ENCODE measurements around the gene KLHL5. TPM values are rescaled to one million over a fixed set of nuclear protein-coding genes. Genes with fewer than 3 reads are reported as not detected.

Gene KLHL5
- total RNA-seq, 1 experiment from 2014 or later = 84.8 TPM

GRCh38 chr4:39102297-39102696 lies 40.3 kb downstream of the KLHL5 start:
- H3K9me3 ChIP-seq (ENCODE audit: low read length) = no peaks in the 10 kb centered on the region
- H3K36me3 ChIP-seq (ENCODE audit: low read depth, low read length) = peaks cover 11% of the 10 kb centered on the region
- no peak overlapping the region for H3K27ac ChIP-seq (ENCODE audit: low read length)
- no peaks in the 10 kb centered on the region for H3K9me2 ChIP-seq (replicated peaks; ENCODE audit: low read length)
- intact Hi-C loops (cut with micrococcal nuclease) = no loop called here
- ChIA-PET CTCF (no interaction called here), POLR2A (ENCODE audit: unreplicated experiment) (no interaction called here)
- H3K79me2 ChIP-seq (ENCODE audit: low read length) = peaks cover 4% of the 10 kb centered on the region; the same call in 1 of the 2 replicates
- H3K27me3 ChIP-seq (ENCODE audit: low read length) = no peaks in the 10 kb centered on the region
- H3K4me1 ChIP-seq (ENCODE audit: insufficient read depth, low read length) = peaks cover 16% of the 10 kb centered on the region
- no peak overlapping the region for H3K4me3 ChIP-seq (ENCODE audit: low read length)
- TF ChIP-seq EZH2phosphoT487 (IDR thresholded peaks at IDR 0.05; ENCODE audit: borderline replicate concordance, low read length) (no peak), EZH2 (IDR thresholded peaks at IDR 0.05; ENCODE audit: low read length, unreplicated experiment) (no peak)
- TF ChIP-seq, protein P1, sequence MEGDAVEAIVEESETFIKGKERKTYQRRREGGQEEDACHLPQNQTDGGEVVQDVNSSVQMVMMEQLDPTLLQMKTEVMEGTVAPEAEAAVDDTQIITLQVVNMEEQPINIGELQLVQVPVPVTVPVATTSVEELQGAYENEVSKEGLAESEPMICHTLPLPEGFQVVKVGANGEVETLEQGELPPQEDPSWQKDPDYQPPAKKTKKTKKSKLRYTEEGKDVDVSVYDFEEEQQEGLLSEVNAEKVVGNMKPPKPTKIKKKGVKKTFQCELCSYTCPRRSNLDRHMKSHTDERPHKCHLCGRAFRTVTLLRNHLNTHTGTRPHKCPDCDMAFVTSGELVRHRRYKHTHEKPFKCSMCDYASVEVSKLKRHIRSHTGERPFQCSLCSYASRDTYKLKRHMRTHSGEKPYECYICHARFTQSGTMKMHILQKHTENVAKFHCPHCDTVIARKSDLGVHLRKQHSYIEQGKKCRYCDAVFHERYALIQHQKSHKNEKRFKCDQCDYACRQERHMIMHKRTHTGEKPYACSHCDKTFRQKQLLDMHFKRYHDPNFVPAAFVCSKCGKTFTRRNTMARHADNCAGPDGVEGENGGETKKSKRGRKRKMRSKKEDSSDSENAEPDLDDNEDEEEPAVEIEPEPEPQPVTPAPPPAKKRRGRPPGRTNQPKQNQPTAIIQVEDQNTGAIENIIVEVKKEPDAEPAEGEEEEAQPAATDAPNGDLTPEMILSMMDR (conservative IDR thresholded peaks at IDR 0.05; ENCODE audit: low read depth, low read length) = no peak
- H3F3A ChIP-seq (ENCODE audit: low read length, unreplicated experiment) = no peaks in the 10 kb centered on the region
- H2AFZ ChIP-seq (ENCODE audit: low read length) = no peak overlapping the region
- no peak overlapping the region for H3K9ac ChIP-seq (ENCODE audit: low read length)
- H3K4me2 ChIP-seq (ENCODE audit: low read length) = no peak overlapping the region
- no peaks in the 10 kb centered on the region for H4K20me1 ChIP-seq (ENCODE audit: low read length)
- ATAC-seq (no peak), DNase-seq (no peak)
- no TSS peak for BruUV-seq (replicated peaks)

DNA sequence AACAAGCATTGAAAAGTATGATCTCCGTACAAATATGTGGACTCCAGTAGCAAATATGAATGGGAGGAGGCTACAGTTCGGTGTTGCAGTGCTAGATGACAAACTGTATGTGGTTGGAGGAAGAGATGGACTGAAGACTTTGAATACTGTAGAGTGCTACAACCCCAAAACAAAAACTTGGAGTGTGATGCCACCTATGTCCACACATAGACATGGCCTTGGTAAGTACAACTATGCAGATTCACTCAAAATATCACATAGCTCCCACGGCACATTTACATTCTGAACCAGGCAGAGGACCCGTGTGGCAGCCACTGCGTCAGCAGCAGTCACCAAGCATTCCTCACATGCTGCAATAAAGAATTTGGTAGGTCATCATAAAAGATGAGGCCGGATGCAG lies 41.3 kb downstream of the KLHL5 start:
- Histone ChIP-seq H3K9me3 (ENCODE audit: low read length) (no peaks in the 10 kb centered on the region), H3K27me3 (ENCODE audit: low read length) (no peaks in the 10 kb centered on the region), H3K36me3 (ENCODE audit: low read depth, low read length) (peaks cover 11% of the 10 kb centered on the region), H3K79me2 (ENCODE audit: low read length) (peaks cover 4% of the 10 kb centered on the region; the same call in 1 of the 2 replicates), H3K4me3 (ENCODE audit: low read length) (no peak overlapping the region), H3K9me2 (replicated peaks; ENCODE audit: low read length) (no peaks in the 10 kb centered on the region), H3K27ac (ENCODE audit: low read length) (peak overlapping the region; percentile 73; the same call in 1 of the 2 replicates), H3K9ac (ENCODE audit: low read length) (no peak overlapping the region), H4K20me1 (ENCODE audit: low read length) (no peaks in the 10 kb centered on the region), H2AFZ (ENCODE audit: low read length) (no peak overlapping the region), H3F3A (ENCODE audit: low read length, unreplicated experiment) (no peaks in the 10 kb centered on the region), H3K4me1 (ENCODE audit: insufficient read depth, low read length) (peaks cover 16% of the 10 kb centered on the region), H3K4me2 (ENCODE audit: low read length) (no peak overlapping the region)
- no peak for DNase-seq
- TF ChIP-seq, protein P1 (conservative IDR thresholded peaks at IDR 0.05; ENCODE audit: low read depth, low read length) = no peak
- TF ChIP-seq EZH2 (IDR thresholded peaks at IDR 0.05; ENCODE audit: low read length, unreplicated experiment) = no peak
- no peak for TF ChIP-seq EZH2phosphoT487 (IDR thresholded peaks at IDR 0.05; ENCODE audit: borderline replicate concordance, low read length)
- ChIA-PET POLR2A (ENCODE audit: unreplicated experiment) (no interaction called here), CTCF (interaction anchor here (1.4 kb wide), 1 partner anchor 57 kb away, joined by 4 read pairs; no protein-coding TSS in a partner anchor)
- ATAC-seq = peak; percentile 26
- intact Hi-C loops (cut with micrococcal nuclease) = no loop called here
- BruUV-seq (replicated peaks) = no TSS peak

- H3F3A ChIP-seq (ENCODE audit: low read length, unreplicated experiment) = no peaks in the 10 kb centered on the region
- H3K9me3 ChIP-seq (ENCODE audit: low read length) = no peaks in the 10 kb centered on the region
- peak; percentile 92 for ATAC-seq
- no peaks in the 10 kb centered on the region for H4K20me1 ChIP-seq (ENCODE audit: low read length)
- peak; percentile 77 for DNase-seq
- POLR2A ChIA-PET (ENCODE audit: unreplicated experiment) = no interaction called here
- intact Hi-C loops (cut with micrococcal nuclease) = loop anchor here (1.0 kb wide), 1 partner anchor 72 kb away; the partner anchor contains the start of gene TMEM156
- H3K9me2 ChIP-seq (replicated peaks; ENCODE audit: low read length) = no peaks in the 10 kb centered on the region
- peaks cover 4% of the 10 kb centered on the region; the same call in 1 of the 2 replicates for H3K79me2 ChIP-seq (ENCODE audit: low read length)
- TF ChIP-seq EZH2 (IDR thresholded peaks at IDR 0.05; ENCODE audit: low read length, unreplicated experiment) = no peak
- TF ChIP-seq EZH2phosphoT487 (IDR thresholded peaks at IDR 0.05; ENCODE audit: borderline replicate concordance, low read length) = no peak
- TF ChIP-seq, protein P1 (conservative IDR thresholded peaks at IDR 0.05; ENCODE audit: low read depth, low read length) = no peak
- BruUV-seq (replicated peaks) = no TSS peak
- peaks cover 16% of the 10 kb centered on the region for H3K4me1 ChIP-seq (ENCODE audit: insufficient read depth, low read length)
- CTCF ChIA-PET = interaction anchor here (1.4 kb wide), 1 partner anchor 58 kb away, joined by 4 read pairs; no protein-coding TSS in a partner anchor
- H3K4me2 ChIP-seq (ENCODE audit: low read length) = peak overlapping the region; percentile 57
- no peak overlapping the region for H3K4me3 ChIP-seq (ENCODE audit: low read length)
- H3K9ac ChIP-seq (ENCODE audit: low read length) = no peak overlapping the region
- H2AFZ ChIP-seq (ENCODE audit: low read length) = no peak overlapping the region
- H3K27me3 ChIP-seq (ENCODE audit: low read length) = no peaks in the 10 kb centered on the region
- peak overlapping the region; percentile 73 for H3K27ac ChIP-seq (ENCODE audit: low read length)
- peaks cover 11% of the 10 kb centered on the region for H3K36me3 ChIP-seq (ENCODE audit: low read depth, low read length)
Measured at GRCh38 chr4:39104255-39104654, 42.2 kb downstream of the KLHL5 start.

All from PC-3 (cell line).